Measurements from ENCODE around the gene POMZP3.
A peak's percentile ranks its signal among the peaks of the same experiment; 100 is the strongest.
"Not testable (repeated sequence)": the region's sequence is repeated elsewhere in the genome, so short reads cannot be mapped to it uniquely, and the experiment has no call there.

Gene POMZP3

GRCh38 chr7:76626989-76627642 lies at the start of gene POMZP3:
POMZP3 (minus strand) TSS chr7:76627279; CDS start chr7:76626064, 1,215 bp downstream.
- DNase-seq, result peak; percentile 30

- not testable (repeated sequence) for DNase-seq
These were observed 48.7 kb upstream of the POMZP3 start for GRCh38 chr7:76675783-76676182.

- DNase-seq, result not testable (repeated sequence)
These were observed 46.3 kb upstream of the POMZP3 start for GRCh38 chr7:76673346-76673745.

GRCh38 chr7:76659212-76659611 lies 32.1 kb upstream of the POMZP3 start:
- DNase-seq, result peak; percentile 15

GRCh38 chr7:76656425-76656824 lies 29.3 kb upstream of the POMZP3 start:
- DNase-seq, result not testable (repeated sequence)

- DNase-seq, result not testable (repeated sequence)
These were observed 15.5 kb upstream of the POMZP3 start for GRCh38 chr7:76642620-76643019.

- DNase-seq, result not testable (repeated sequence)
These were observed 10.1 kb upstream of the POMZP3 start for GRCh38 chr7:76637061-76637691.

- DNase-seq, result peak; percentile 26
These were observed 498 bp downstream of the POMZP3 start for GRCh38 chr7:76626581-76626980.

GRCh38 chr7:76619439-76620190 lies 7.5 kb downstream of the POMZP3 start:
- DNase-seq, result not testable (repeated sequence)

- DNase-seq, result peak; percentile 54
These were observed 13.3 kb downstream of the POMZP3 start for GRCh38 chr7:76613783-76614182.

- not testable (repeated sequence) for DNase-seq
These were observed 14.8 kb downstream of the POMZP3 start for GRCh38 chr7:76612232-76612631.

- DNase-seq, result not testable (repeated sequence)
These were observed 17.2 kb downstream of the POMZP3 start for GRCh38 chr7:76609864-76610263.

- not testable (repeated sequence) for DNase-seq
These were observed 18.6 kb downstream of the POMZP3 start for GRCh38 chr7:76608469-76608868.

GRCh38 chr7:76606027-76606426 lies 21.1 kb downstream of the POMZP3 start:
- peak; percentile 82 for DNase-seq

GRCh38 chr7:76600650-76601049 lies 26.4 kb downstream of the POMZP3 start:
- not testable (repeated sequence) for DNase-seq

GRCh38 chr7:76600116-76600482 lies 27.0 kb downstream of the POMZP3 start:
- not testable (repeated sequence) for DNase-seq

GRCh38 chr7:76598590-76599264 lies 28.4 kb downstream of the POMZP3 start:
- DNase-seq, result not testable (repeated sequence)

GRCh38 chr7:76597288-76597687 lies 29.8 kb downstream of the POMZP3 start:
- DNase-seq, result peak; percentile 25

GRCh38 chr7:76592694-76593093 lies 34.4 kb downstream of the POMZP3 start:
- not testable (repeated sequence) for DNase-seq

GRCh38 chr7:76591602-76592304 lies 35.3 kb downstream of the POMZP3 start:
- peak; percentile 66 for DNase-seq

- not testable (repeated sequence) for DNase-seq
These were observed 36.0 kb downstream of the POMZP3 start for GRCh38 chr7:76591033-76591432.

- not testable (repeated sequence) for DNase-seq
These were observed 38.5 kb downstream of the POMZP3 start for GRCh38 chr7:76588586-76588985.
